ENCODE measurements around the gene RRBP1. TPM values are rescaled to one million over a fixed set of nuclear protein-coding genes. Genes with fewer than 3 reads are reported as not detected.
A peak's percentile ranks its signal among the peaks of the same experiment; 100 is the strongest.

RRBP1 gene
- total RNA-seq, 2 donors from 2014 or later = 191 to 212 TPM

- Histone ChIP-seq H3K36me3 (ENCODE audit: control insufficient read depth, insufficient read depth, low read length) (peaks cover 44% of the 10 kb centered on the region), H3K9me3 (ENCODE audit: control insufficient read depth, low read length) (peaks cover 19% of the 10 kb centered on the region), H3K4me3 (ENCODE audit: low read length) (no peak overlapping the region), H3K4me1 (ENCODE audit: control insufficient read depth, insufficient read depth, low read length) (no peaks in the 10 kb centered on the region), H3K27me3 (ENCODE audit: control insufficient read depth, insufficient read depth, low read length, poor library complexity, severe bottlenecking) (no peaks in the 10 kb centered on the region), H3K9ac (ENCODE audit: extremely low read depth, low read length, poor library complexity, severe bottlenecking) (no peak overlapping the region), H3K27ac (ENCODE audit: low read depth, low read length) (no peak overlapping the region)
- peaks cover 20% of the 10 kb centered on the region for H3K9me3 Mint-ChIP-seq
- H3K4me3 Mint-ChIP-seq = no peak overlapping the region
- H3K4me1 Mint-ChIP-seq = peaks cover 33% of the 10 kb centered on the region
- H3K36me3 Mint-ChIP-seq (ENCODE audit: low read depth) = peaks cover 34% of the 10 kb centered on the region
- no peak for DNase-seq
- no peaks in the 10 kb centered on the region for H3K27me3 Mint-ChIP-seq (ENCODE audit: insufficient read depth)
- TF ChIP-seq CTCF (conservative IDR thresholded peaks at IDR 0.05) = no peak
- peak overlapping the region; percentile 3 for H3K27ac Mint-ChIP-seq
- 93 to 94% methylated on average over 8 to 10 of the region's 10 CpGs for WGBS, 2 experiments (ENCODE audit: insufficient coverage in 1 of 2, insufficient read length in 1 of 2)
Observed at GRCh38 chr20:17662333-17663039, 19.6 kb downstream of the RRBP1 start.

GRCh38 chr20:17661121-17661744 is 20.8 kb downstream of the RRBP1 start:
- H3K27ac Mint-ChIP-seq = no peak overlapping the region
- H3K4me3 ChIP-seq (ENCODE audit: low read length) = no peak overlapping the region

GRCh38 chr20:17660667-17661066 is 21.4 kb downstream of the RRBP1 start:
- no peak overlapping the region for H3K9ac ChIP-seq (ENCODE audit: extremely low read depth, low read length, poor library complexity, severe bottlenecking)
- no peaks in the 10 kb centered on the region for H3K27me3 Mint-ChIP-seq (ENCODE audit: insufficient read depth)
- H3K27ac Mint-ChIP-seq = peak overlapping the region; percentile 54
- DNase-seq = no peak
- no peaks in the 10 kb centered on the region for H3K27me3 ChIP-seq (ENCODE audit: control insufficient read depth, insufficient read depth, low read length, poor library complexity, severe bottlenecking)
- no peak for TF ChIP-seq CTCF (conservative IDR thresholded peaks at IDR 0.05)
- no peak overlapping the region for H3K4me3 Mint-ChIP-seq
- H3K4me3 ChIP-seq (ENCODE audit: low read length) = no peak overlapping the region
- no peaks in the 10 kb centered on the region for H3K4me1 ChIP-seq (ENCODE audit: control insufficient read depth, insufficient read depth, low read length)
- 96 to 100% methylated on average over 6 of the region's 6 CpGs for WGBS, 2 experiments (ENCODE audit: insufficient coverage in 1 of 2, insufficient read length in 1 of 2)
- H3K9me3 Mint-ChIP-seq = peaks cover 20% of the 10 kb centered on the region
- peaks cover 36% of the 10 kb centered on the region for H3K4me1 Mint-ChIP-seq
- peaks cover 37% of the 10 kb centered on the region for H3K36me3 Mint-ChIP-seq (ENCODE audit: low read depth)
- H3K36me3 ChIP-seq (ENCODE audit: control insufficient read depth, insufficient read depth, low read length) = peaks cover 57% of the 10 kb centered on the region
- H3K9me3 ChIP-seq (ENCODE audit: control insufficient read depth, low read length) = peaks cover 19% of the 10 kb centered on the region
- no peak overlapping the region for H3K27ac ChIP-seq (ENCODE audit: low read depth, low read length)

More at GRCh38 chr20:17661121-17661744, 20.8 kb downstream of the RRBP1 start:
- WGBS, 2 experiments (ENCODE audit: insufficient coverage in 1 of 2, insufficient read length in 1 of 2) = 88 to 92% methylated on average over 5 of the region's 5 CpGs
- H3K27ac ChIP-seq (ENCODE audit: low read depth, low read length) = no peak overlapping the region
- H3K4me3 Mint-ChIP-seq = no peak overlapping the region
- no peaks in the 10 kb centered on the region for H3K4me1 ChIP-seq (ENCODE audit: control insufficient read depth, insufficient read depth, low read length)
- no peak for TF ChIP-seq CTCF (conservative IDR thresholded peaks at IDR 0.05)
- DNase-seq = no peak
- peaks cover 37% of the 10 kb centered on the region for H3K36me3 Mint-ChIP-seq (ENCODE audit: low read depth)
- no peaks in the 10 kb centered on the region for H3K27me3 Mint-ChIP-seq (ENCODE audit: insufficient read depth)
- H3K36me3 ChIP-seq (ENCODE audit: control insufficient read depth, insufficient read depth, low read length) = peaks cover 51% of the 10 kb centered on the region
- H3K4me1 Mint-ChIP-seq = peaks cover 38% of the 10 kb centered on the region
- H3K9me3 Mint-ChIP-seq = peaks cover 20% of the 10 kb centered on the region
- H3K9me3 ChIP-seq (ENCODE audit: control insufficient read depth, low read length) = peaks cover 19% of the 10 kb centered on the region
- H3K27me3 ChIP-seq (ENCODE audit: control insufficient read depth, insufficient read depth, low read length, poor library complexity, severe bottlenecking) = no peaks in the 10 kb centered on the region
- no peak overlapping the region for H3K9ac ChIP-seq (ENCODE audit: extremely low read depth, low read length, poor library complexity, severe bottlenecking)

All from endodermal cell (in vitro differentiated cells).